HepG2 (cell line): Measurements from ENCODE around the gene TUBB4B. TPM values are rescaled to one million over a fixed set of nuclear protein-coding genes. Genes with fewer than 3 reads are reported as not detected.

Source experiments
- CENPT ChIP-seq: sonication (generic); formaldehyde crosslinking; IDR thresholded peaks from 2 replicates; pipeline ENCODE4 v1.8.0; 2022; ENCODE audit warnings: low read depth, mild to moderate bottlenecking, moderate library complexity, missing genetic modification reagents
- FOSL2 ChIP-seq: sonication (generic); formaldehyde crosslinking; IDR thresholded peaks from 2 replicates; pipeline ENCODE4 v1.4.0; 2020; ENCODE audit warnings: missing genetic modification reagents
- HNRNPK ChIP-seq: fragments of 200-400 bp; formaldehyde crosslinking; IDR thresholded peaks from 2 replicates; pipeline ENCODE4 v1.6.1; 2018; ENCODE audit warnings: low read length, low read depth, moderate library complexity, mild to moderate bottlenecking; ENCODE audit not compliant: poor library complexity, severe bottlenecking
- MTF1 ChIP-seq: sonication (generic); formaldehyde crosslinking; IDR thresholded peaks from 2 replicates; pipeline ENCODE4 v1.5.0; 2020; ENCODE audit warnings: missing genetic modification reagents
- TMF1 ChIP-seq: sonication (generic); formaldehyde crosslinking; IDR thresholded peaks from 2 replicates; pipeline ENCODE4 v1.8.1; 2022; ENCODE audit warnings: low read depth, missing genetic modification reagents
- YY1 ChIP-seq: IDR thresholded peaks from 2 replicates; pipeline ENCODE4 v1.6.1; 2011; ENCODE audit warnings: low read length, low read depth, moderate library complexity, mild to moderate bottlenecking; ENCODE audit not compliant: insufficient read depth, insufficient replicate concordance
- ZNF674 ChIP-seq: sonication (generic); formaldehyde crosslinking; IDR thresholded peaks from 2 replicates; pipeline ENCODE4 v1.5.0; 2020; ENCODE audit warnings: low read depth, mild to moderate bottlenecking, missing genetic modification reagents
- polyA plus RNA-seq, 8 experiments: library from polyadenylated mRNA; depleted of rRNA in 3 of 8; stranded (reverse) in 7 of 8; unstranded in 1 of 8; fragments of >200 nt; fragmentation: Illumina TruSeq in 4 of 8; extraction: Trizol in 4 of 8; gene quantifications; 2 replicates each; pipeline versions ENCODE4 v1.2.1 to v1.2.3, GENCODE V29; 2011 to 2016; ENCODE audit warnings: low read depth in 4 of 8, missing spikeins in 1 of 8, mixed read lengths in 1 of 8; ENCODE audit not compliant: insufficient read depth in 1 of 8
- total RNA-seq, 5 experiments: library from RNA; depleted of rRNA; stranded (reverse); fragments of >200 nt; fragmentation: Illumina TruSeq; extraction: Trizol; gene quantifications; 2 replicates each; pipeline ENCODE4 v1.2.3, GENCODE V29; 2016; ENCODE audit warnings: low read depth in 1 of 5
- TF ChIP-seq, protein P1 (sequence below): fragments of 450-650 bp; IDR thresholded peaks from 2 replicates; pipeline ENCODE4 v1.6.1; 2017; ENCODE audit warnings: mild to moderate bottlenecking
- TF ChIP-seq, protein P2 (sequence below), 2 experiments: sonication (generic) in 1 of 2; formaldehyde crosslinking in 1 of 2; IDR thresholded peaks; 2 replicates each; pipeline versions ENCODE4 v1.4.0 to v1.6.1; 2018 to 2020; ENCODE audit warnings: missing genetic modification reagents in 2 of 2, borderline replicate concordance in 1 of 2, low read depth in 1 of 2, mild to moderate bottlenecking in 1 of 2, missing biosample characterization in 1 of 2
- TF ChIP-seq, protein P3 (sequence below): IDR thresholded peaks from 2 replicates; pipeline ENCODE4 v1.6.1; 2016; ENCODE audit warnings: low read depth
- TF ChIP-seq, protein P4 (sequence below): sonication (generic); formaldehyde crosslinking; IDR thresholded peaks from 2 replicates; pipeline ENCODE4 v1.5.1; 2020; ENCODE audit warnings: mild to moderate bottlenecking, missing genetic modification reagents, moderate library complexity
- TF ChIP-seq, protein P5 (sequence below): sonication (generic); formaldehyde crosslinking; IDR thresholded peaks from 2 replicates; pipeline ENCODE4 v1.8.1; 2022; ENCODE audit warnings: low read depth, mild to moderate bottlenecking, missing genetic modification reagents
- TF ChIP-seq, protein P6 (sequence below): sonication (generic); formaldehyde crosslinking; IDR thresholded peaks from 2 replicates; pipeline ENCODE4 v1.4.0; 2020; ENCODE audit warnings: mild to moderate bottlenecking, missing genetic modification reagents

TUBB4B gene
- total and polyA plus RNA-seq, 2 of the 13 experiments (the other 11 are each of a cell fraction or from before 2014, with no cell fraction given): 182 to 412 TPM

DNA sequence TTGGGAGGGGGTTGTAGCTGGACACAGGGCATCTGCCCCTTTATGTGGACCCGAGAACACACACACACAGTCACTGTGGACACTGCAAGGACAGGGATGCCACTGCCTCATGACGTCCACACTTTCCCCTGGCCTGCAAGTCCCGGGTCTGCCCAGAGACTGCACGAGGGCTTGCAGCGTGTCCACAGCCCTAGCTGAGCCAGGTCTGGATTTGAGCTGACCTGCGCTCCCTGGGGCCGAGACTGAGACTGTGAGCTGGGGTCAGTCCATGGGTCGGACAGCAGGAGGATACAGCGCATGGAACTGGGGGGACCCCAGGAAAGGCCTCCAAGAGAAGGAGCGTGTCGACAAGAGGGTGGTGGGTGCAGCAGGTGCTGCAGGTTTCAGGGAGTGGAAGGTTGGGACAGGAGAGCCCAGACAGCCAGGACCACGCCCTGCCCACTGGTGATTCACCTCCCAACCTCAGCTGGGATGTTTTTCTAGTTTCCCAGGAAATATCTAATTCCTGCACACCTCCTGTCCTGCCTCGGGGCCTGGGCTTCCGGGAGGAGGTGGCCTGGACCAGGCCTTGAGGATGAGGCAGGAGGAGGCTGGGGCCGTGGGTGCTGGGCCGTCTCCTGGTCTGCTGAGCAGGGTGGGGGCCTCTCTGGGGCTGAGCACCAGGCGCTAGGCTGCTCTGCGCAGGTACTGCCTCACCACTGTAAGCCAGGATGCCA, 14.6 kb upstream of the TUBB4B start (continued):
- 0 out of 2 replicates have a peak, but pooled peaks have one; percentile 12 for TF ChIP-seq TMF1 (CRISPR knock-in tag)
- TF ChIP-seq, protein P1, sequence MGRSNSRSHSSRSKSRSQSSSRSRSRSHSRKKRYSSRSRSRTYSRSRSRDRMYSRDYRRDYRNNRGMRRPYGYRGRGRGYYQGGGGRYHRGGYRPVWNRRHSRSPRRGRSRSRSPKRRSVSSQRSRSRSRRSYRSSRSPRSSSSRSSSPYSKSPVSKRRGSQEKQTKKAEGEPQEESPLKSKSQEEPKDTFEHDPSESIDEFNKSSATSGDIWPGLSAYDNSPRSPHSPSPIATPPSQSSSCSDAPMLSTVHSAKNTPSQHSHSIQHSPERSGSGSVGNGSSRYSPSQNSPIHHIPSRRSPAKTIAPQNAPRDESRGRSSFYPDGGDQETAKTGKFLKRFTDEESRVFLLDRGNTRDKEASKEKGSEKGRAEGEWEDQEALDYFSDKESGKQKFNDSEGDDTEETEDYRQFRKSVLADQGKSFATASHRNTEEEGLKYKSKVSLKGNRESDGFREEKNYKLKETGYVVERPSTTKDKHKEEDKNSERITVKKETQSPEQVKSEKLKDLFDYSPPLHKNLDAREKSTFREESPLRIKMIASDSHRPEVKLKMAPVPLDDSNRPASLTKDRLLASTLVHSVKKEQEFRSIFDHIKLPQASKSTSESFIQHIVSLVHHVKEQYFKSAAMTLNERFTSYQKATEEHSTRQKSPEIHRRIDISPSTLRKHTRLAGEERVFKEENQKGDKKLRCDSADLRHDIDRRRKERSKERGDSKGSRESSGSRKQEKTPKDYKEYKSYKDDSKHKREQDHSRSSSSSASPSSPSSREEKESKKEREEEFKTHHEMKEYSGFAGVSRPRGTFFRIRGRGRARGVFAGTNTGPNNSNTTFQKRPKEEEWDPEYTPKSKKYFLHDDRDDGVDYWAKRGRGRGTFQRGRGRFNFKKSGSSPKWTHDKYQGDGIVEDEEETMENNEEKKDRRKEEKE: no peak
- TF ChIP-seq YY1: peak; percentile 9
- no peak for TF ChIP-seq HNRNPK
- TF ChIP-seq, protein P2, sequence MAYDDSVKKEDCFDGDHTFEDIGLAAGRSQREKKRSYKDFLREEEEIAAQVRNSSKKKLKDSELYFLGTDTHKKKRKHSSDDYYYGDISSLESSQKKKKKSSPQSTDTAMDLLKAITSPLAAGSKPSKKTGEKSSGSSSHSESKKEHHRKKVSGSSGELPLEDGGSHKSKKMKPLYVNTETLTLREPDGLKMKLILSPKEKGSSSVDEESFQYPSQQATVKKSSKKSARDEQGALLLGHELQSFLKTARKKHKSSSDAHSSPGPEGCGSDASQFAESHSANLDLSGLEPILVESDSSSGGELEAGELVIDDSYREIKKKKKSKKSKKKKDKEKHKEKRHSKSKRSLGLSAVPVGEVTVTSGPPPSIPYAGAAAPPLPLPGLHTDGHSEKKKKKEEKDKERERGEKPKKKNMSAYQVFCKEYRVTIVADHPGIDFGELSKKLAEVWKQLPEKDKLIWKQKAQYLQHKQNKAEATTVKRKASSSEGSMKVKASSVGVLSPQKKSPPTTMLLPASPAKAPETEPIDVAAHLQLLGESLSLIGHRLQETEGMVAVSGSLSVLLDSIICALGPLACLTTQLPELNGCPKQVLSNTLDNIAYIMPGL (CRISPR knock-in tag; IDR thresholded peaks at IDR 0.05; ENCODE audit: borderline replicate concordance in 1 of 2, low read depth in 1 of 2): no peak
- no peak for TF ChIP-seq MTF1 (CRISPR knock-in tag)
- TF ChIP-seq, protein P3, sequence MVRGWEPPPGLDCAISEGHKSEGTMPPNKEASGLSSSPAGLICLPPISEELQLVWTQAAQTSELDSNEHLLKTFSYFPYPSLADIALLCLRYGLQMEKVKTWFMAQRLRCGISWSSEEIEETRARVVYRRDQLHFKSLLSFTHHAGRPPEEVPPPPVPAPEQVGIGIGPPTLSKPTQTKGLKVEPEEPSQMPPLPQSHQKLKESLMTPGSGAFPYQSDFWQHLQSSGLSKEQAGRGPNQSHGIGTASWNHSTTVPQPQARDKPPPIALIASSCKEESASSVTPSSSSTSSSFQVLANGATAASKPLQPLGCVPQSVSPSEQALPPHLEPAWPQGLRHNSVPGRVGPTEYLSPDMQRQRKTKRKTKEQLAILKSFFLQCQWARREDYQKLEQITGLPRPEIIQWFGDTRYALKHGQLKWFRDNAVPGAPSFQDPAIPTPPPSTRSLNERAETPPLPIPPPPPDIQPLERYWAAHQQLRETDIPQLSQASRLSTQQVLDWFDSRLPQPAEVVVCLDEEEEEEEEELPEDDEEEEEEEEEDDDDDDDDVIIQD (CRISPR knock-in tag): no peak
- TF ChIP-seq ZNF674 (CRISPR knock-in tag): no peak
- TF ChIP-seq, protein P4, sequence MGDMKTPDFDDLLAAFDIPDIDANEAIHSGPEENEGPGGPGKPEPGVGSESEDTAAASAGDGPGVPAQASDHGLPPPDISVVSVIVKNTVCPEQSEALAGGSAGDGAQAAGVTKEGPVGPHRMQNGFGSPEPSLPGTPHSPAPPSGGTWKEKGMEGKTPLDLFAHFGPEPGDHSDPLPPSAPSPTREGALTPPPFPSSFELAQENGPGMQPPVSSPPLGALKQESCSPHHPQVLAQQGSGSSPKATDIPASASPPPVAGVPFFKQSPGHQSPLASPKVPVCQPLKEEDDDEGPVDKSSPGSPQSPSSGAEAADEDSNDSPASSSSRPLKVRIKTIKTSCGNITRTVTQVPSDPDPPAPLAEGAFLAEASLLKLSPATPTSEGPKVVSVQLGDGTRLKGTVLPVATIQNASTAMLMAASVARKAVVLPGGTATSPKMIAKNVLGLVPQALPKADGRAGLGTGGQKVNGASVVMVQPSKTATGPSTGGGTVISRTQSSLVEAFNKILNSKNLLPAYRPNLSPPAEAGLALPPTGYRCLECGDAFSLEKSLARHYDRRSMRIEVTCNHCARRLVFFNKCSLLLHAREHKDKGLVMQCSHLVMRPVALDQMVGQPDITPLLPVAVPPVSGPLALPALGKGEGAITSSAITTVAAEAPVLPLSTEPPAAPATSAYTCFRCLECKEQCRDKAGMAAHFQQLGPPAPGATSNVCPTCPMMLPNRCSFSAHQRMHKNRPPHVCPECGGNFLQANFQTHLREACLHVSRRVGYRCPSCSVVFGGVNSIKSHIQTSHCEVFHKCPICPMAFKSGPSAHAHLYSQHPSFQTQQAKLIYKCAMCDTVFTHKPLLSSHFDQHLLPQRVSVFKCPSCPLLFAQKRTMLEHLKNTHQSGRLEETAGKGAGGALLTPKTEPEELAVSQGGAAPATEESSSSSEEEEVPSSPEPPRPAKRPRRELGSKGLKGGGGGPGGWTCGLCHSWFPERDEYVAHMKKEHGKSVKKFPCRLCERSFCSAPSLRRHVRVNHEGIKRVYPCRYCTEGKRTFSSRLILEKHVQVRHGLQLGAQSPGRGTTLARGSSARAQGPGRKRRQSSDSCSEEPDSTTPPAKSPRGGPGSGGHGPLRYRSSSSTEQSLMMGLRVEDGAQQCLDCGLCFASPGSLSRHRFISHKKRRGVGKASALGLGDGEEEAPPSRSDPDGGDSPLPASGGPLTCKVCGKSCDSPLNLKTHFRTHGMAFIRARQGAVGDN (CRISPR knock-in tag): peak; percentile 55; the same call in 1 of the 2 replicates
- TF ChIP-seq, protein P5, sequence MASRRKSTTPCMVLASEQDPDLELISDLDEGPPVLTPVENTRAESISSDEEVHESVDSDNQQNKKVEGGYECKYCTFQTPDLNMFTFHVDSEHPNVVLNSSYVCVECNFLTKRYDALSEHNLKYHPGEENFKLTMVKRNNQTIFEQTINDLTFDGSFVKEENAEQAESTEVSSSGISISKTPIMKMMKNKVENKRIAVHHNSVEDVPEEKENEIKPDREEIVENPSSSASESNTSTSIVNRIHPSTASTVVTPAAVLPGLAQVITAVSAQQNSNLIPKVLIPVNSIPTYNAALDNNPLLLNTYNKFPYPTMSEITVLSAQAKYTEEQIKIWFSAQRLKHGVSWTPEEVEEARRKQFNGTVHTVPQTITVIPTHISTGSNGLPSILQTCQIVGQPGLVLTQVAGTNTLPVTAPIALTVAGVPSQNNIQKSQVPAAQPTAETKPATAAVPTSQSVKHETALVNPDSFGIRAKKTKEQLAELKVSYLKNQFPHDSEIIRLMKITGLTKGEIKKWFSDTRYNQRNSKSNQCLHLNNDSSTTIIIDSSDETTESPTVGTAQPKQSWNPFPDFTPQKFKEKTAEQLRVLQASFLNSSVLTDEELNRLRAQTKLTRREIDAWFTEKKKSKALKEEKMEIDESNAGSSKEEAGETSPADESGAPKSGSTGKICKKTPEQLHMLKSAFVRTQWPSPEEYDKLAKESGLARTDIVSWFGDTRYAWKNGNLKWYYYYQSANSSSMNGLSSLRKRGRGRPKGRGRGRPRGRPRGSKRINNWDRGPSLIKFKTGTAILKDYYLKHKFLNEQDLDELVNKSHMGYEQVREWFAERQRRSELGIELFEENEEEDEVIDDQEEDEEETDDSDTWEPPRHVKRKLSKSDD (CRISPR knock-in tag): no peak
- TF ChIP-seq FOSL2 (CRISPR knock-in tag): peak; percentile 11; the same call in 1 of the 2 replicates
- no peak for TF ChIP-seq CENPT (CRISPR knock-in tag)
- TF ChIP-seq, protein P6, sequence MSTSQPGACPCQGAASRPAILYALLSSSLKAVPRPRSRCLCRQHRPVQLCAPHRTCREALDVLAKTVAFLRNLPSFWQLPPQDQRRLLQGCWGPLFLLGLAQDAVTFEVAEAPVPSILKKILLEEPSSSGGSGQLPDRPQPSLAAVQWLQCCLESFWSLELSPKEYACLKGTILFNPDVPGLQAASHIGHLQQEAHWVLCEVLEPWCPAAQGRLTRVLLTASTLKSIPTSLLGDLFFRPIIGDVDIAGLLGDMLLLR (CRISPR knock-in tag): no peak
